ENCODE data around the gene ALK.

DNA sequence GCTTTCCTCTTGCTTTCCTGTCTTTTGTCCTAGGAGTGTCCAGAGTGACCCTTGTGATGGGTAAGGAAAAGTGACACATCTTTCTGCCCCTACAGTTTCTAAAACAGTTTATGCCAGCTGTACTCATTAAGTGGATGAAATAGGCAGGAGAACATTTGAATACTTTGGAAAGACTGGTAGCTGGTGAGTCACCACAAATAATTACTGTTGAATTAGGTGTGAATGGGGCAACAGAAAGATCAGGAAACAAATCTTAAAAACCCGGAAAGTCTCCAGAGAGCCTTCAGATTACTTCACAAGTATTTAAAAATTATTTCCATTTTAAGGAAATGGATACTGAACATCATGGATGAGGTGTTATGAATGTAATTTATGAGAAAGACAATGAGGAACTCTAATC lies 527.7 kb downstream of the ALK start:
- TF ChIP-seq, protein P1, sequence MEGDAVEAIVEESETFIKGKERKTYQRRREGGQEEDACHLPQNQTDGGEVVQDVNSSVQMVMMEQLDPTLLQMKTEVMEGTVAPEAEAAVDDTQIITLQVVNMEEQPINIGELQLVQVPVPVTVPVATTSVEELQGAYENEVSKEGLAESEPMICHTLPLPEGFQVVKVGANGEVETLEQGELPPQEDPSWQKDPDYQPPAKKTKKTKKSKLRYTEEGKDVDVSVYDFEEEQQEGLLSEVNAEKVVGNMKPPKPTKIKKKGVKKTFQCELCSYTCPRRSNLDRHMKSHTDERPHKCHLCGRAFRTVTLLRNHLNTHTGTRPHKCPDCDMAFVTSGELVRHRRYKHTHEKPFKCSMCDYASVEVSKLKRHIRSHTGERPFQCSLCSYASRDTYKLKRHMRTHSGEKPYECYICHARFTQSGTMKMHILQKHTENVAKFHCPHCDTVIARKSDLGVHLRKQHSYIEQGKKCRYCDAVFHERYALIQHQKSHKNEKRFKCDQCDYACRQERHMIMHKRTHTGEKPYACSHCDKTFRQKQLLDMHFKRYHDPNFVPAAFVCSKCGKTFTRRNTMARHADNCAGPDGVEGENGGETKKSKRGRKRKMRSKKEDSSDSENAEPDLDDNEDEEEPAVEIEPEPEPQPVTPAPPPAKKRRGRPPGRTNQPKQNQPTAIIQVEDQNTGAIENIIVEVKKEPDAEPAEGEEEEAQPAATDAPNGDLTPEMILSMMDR (IDR thresholded peaks at IDR 0.05), result no peak
- TF ChIP-seq POLR2A (IDR thresholded peaks at IDR 0.05), result no peak
